Hair follicle dermal papilla cell (primary cell): ENCODE measurements around the gene RAB3IL1. TPM values are rescaled to one million over a fixed set of nuclear protein-coding genes. Genes with fewer than 3 reads are reported as not detected.

ENCODE experiments used
- small RNA-seq: library from RNA; depleted of rRNA; stranded (forward); fragments of <200 nt; gene quantifications from one replicate; pipeline ENCODE3, GENCODE V24; 2012
- total RNA-seq: library from RNA; depleted of rRNA; stranded (reverse); fragments of >200 nt; gene quantifications from 2 replicates; pipeline ENCODE4 v1.2.3, GENCODE V29; 2012

RAB3IL1 gene
- total RNA-seq, result 16.9 and 19.0 TPM in 2 replicates

GRCh38 chr11:61917334-61918109 lies at the start of gene RAB3IL1:
Gene RAB3IL1 (minus strand): TSS chr11:61917566. CDS start chr11:61917367, 199 bp downstream.

GRCh38 chr11:61950035-61950547 lies 32.7 kb upstream of the RAB3IL1 start, which contains the start of gene BEST1:
Gene BEST1 (plus strand): TSS chr11:61950351. CDS start chr11:61951807, 1,456 bp downstream.

GRCh38 chr11:61891331-61892084 lies 25.9 kb downstream of the RAB3IL1 start, which contains the start of gene FADS3:
Gene FADS3 (minus strand): TSS chr11:61891545. CDS start chr11:61891381, 164 bp downstream.

Small RNAs within 50 kb of the gene (small RNA-seq; reads per million reads assigned to genes)
- gene MIR6746, result not detected
- gene RNU6-1243P, result not detected

Other genes with a start within 250 kb of the RAB3IL1 start
- 2.2 and 3.4 TPM in 2 replicates for gene DAGLA, start 237.2 kb downstream of the RAB3IL1 start, total RNA-seq
- gene MYRF, start 164.9 kb downstream of the RAB3IL1 start, total RNA-seq, result 0.24 and 0.32 TPM in 2 replicates
- gene TMEM258, start 125.0 kb downstream of the RAB3IL1 start, total RNA-seq, result 43.6 and 46.1 TPM in 2 replicates
- gene FEN1, start 124.7 kb downstream of the RAB3IL1 start, total RNA-seq, result 6.0 and 6.7 TPM in 2 replicates
- gene FADS1, start 100.6 kb downstream of the RAB3IL1 start, total RNA-seq, result 279 and 347 TPM in 2 replicates
- gene FADS2, start 89.3 kb downstream of the RAB3IL1 start, total RNA-seq, result 555 and 667 TPM in 2 replicates
- 88.6 and 121 TPM in 2 replicates for gene FADS3, start 26.0 kb downstream of the RAB3IL1 start, total RNA-seq
- gene BEST1, start 32.8 kb upstream of the RAB3IL1 start, total RNA-seq, result 5.2 and 5.5 TPM in 2 replicates
- gene FTH1, start 50.1 kb upstream of the RAB3IL1 start, total RNA-seq, result 724 and 814 TPM in 2 replicates
- gene INCENP, start 206.4 kb upstream of the RAB3IL1 start, total RNA-seq, result 14.0 and 15.6 TPM in 2 replicates